Caco-2 (cell line): ENCODE data around the gene MARCKS. TPM values are rescaled to one million over a fixed set of nuclear protein-coding genes. Genes with fewer than 3 reads are reported as not detected.

Source experiments
- BruUV-seq: library from RNA; stranded (reverse); fragments of 400-500 nt; replicated peaks from 2 replicates; lab custom pipeline; 2021; lab: Mats Ljungman, UMichigan
- CTCF ChIA-PET: fragments of 300-600 bp; sonication (Branson Sonifier 250); formaldehyde crosslinking; loops from one replicate; lab custom pipeline; 2022; ENCODE audit warnings: antibody characterized with exemption; lab: Charles Lee
- POLR2A ChIA-PET: fragments of 300-600 bp; sonication (Branson Sonifier 250); formaldehyde crosslinking; loops from one replicate; lab custom pipeline; 2022; ENCODE audit warnings: antibody characterized with exemption; lab: Charles Lee
- DNase-seq, 2 experiments: peaks; one replicate each; pipeline versions ENCODE4 v3.0.0 to v3.0.0-alpha.2; 2020 to 2022
- H3K27me3 ChIP-seq: replicated peaks from 2 replicates; pipeline ENCODE4 v1.6.0; 2011; ENCODE audit warnings: low read length; ENCODE audit not compliant: control insufficient read depth, insufficient read depth
- H3K36me3 ChIP-seq: 2 replicates; pipeline ENCODE4 v1.5.1; 2011; ENCODE audit warnings: low read length; ENCODE audit not compliant: control insufficient read depth, insufficient read depth
- H3K4me1 ChIP-seq: fragments of 250-450 bp; sonication (Bioruptor Pico); 2 replicates; pipeline ENCODE4 v1.5.1; 2020; ENCODE audit warnings: mild to moderate bottlenecking
- H3K4me3 ChIP-seq: 2 replicates; pipeline ENCODE4 v1.5.1; 2011; ENCODE audit warnings: low read depth, mild to moderate bottlenecking, control low read depth, low read length
- H3K9me3 ChIP-seq: fragments of 250-450 bp; sonication (Bioruptor Pico); 2 replicates; pipeline ENCODE4 v1.5.1; 2020; ENCODE audit warnings: mild to moderate bottlenecking, moderate library complexity
- H3K27ac Mint-ChIP-seq: one replicate; pipeline ENCODE4 v1.8.0; 2022; ENCODE audit warnings: mixed read lengths; ENCODE audit not compliant: unreplicated experiment
- H3K27me3 Mint-ChIP-seq: one replicate; pipeline ENCODE4 v1.8.0; 2022; ENCODE audit warnings: mixed read lengths; ENCODE audit not compliant: insufficient read depth, unreplicated experiment
- H3K36me3 Mint-ChIP-seq: one replicate; pipeline ENCODE4 v1.8.0; 2022; ENCODE audit warnings: mild to moderate bottlenecking, mixed read lengths; ENCODE audit not compliant: insufficient read depth, unreplicated experiment
- H3K4me1 Mint-ChIP-seq: one replicate; pipeline ENCODE4 v1.8.0; 2022; ENCODE audit warnings: low read depth, mixed read lengths; ENCODE audit not compliant: unreplicated experiment
- H3K4me3 Mint-ChIP-seq: one replicate; pipeline ENCODE4 v1.8.0; 2022; ENCODE audit warnings: mild to moderate bottlenecking, moderate library complexity, mixed read lengths; ENCODE audit not compliant: unreplicated experiment
- H3K9me3 Mint-ChIP-seq: one replicate; pipeline ENCODE4 v1.8.0; 2022; ENCODE audit warnings: mixed read lengths; ENCODE audit not compliant: unreplicated experiment
- CTCF ChIP-seq, 2 experiments: fragments of 200-600 bp in 1 of 2; IDR thresholded peaks; 1 replicate in 1 of 2; 2 replicates in 1 of 2; pipeline versions ENCODE4 v1.5.1 to v1.8.0; 2011 to 2022; ENCODE audit warnings: antibody characterized with exemption in 1 of 2, control low read depth in 1 of 2, inconsistent platforms in 1 of 2, low read depth in 1 of 2, low read length in 1 of 2, mild to moderate bottlenecking in 1 of 2, moderate library complexity in 1 of 2; ENCODE audit not compliant: insufficient read depth in 1 of 2, severe bottlenecking in 1 of 2, unreplicated experiment in 1 of 2
- intact Hi-C: fragments of 100-400 bp; cut with micrococcal nuclease; formaldehyde crosslinking; loops from one replicate; pipeline ENCODE4 v1.10.0; 2022; ENCODE audit not compliant: unreplicated experiment
- total RNA-seq: library from RNA; stranded (reverse); gene quantifications from 2 replicates; pipeline ENCODE4 v1.2.3, GENCODE V29; 2022

Gene MARCKS
- total RNA-seq, 1 experiment from 2014 or later = 153 TPM

GRCh38 chr6:113903666-113904330 is 46.7 kb downstream of the MARCKS start:
- no TSS peak for BruUV-seq
- no peak overlapping the region for H3K4me3 Mint-ChIP-seq
- H3K4me3 ChIP-seq = no peak overlapping the region

GRCh38 chr6:113907102-113907815 is 50.1 kb downstream of the MARCKS start:
- H3K27ac Mint-ChIP-seq = no peak overlapping the region
- ChIA-PET POLR2A (no interaction called here), CTCF (interaction anchor here (0.6 kb wide), 1 partner anchor 49 kb away, joined by 3 read pairs; no protein-coding TSS in a partner anchor)
- no peak for TF ChIP-seq CTCF (IDR thresholded peaks at IDR 0.05; ENCODE audit: insufficient read depth in 1 of 2, low read depth in 1 of 2, low read length in 1 of 2, severe bottlenecking in 1 of 2, unreplicated experiment in 1 of 2)
- no peaks in the 10 kb centered on the region for H3K9me3 Mint-ChIP-seq
- no peaks in the 10 kb centered on the region for H3K9me3 ChIP-seq
- H3K4me3 ChIP-seq = no peak overlapping the region
- intact Hi-C loops = loop anchor here (10.0 kb wide), 1 partner anchor 772 kb away; no protein-coding TSS in a partner anchor
- BruUV-seq = no TSS peak
- H3K27me3 Mint-ChIP-seq = no peaks in the 10 kb centered on the region
- H3K4me1 Mint-ChIP-seq = peaks cover 8% of the 10 kb centered on the region
- peaks cover 5% of the 10 kb centered on the region; the same call in 1 of the 2 replicates for H3K4me1 ChIP-seq
- no peaks in the 10 kb centered on the region for H3K36me3 ChIP-seq
- DNase-seq = no peak
- H3K4me3 Mint-ChIP-seq = no peak overlapping the region
- H3K36me3 Mint-ChIP-seq = peaks cover 4% of the 10 kb centered on the region
- H3K27me3 ChIP-seq = no peaks in the 10 kb centered on the region

More at GRCh38 chr6:113903666-113904330, 46.7 kb downstream of the MARCKS start:
- Histone ChIP-seq H3K9me3 (no peaks in the 10 kb centered on the region), H3K4me1 (peaks cover 6% of the 10 kb centered on the region; the same call in 1 of the 2 replicates), H3K27me3 (no peaks in the 10 kb centered on the region), H3K36me3 (no peaks in the 10 kb centered on the region)
- Mint-ChIP-seq H3K27ac (no peak overlapping the region), H3K4me1 (peaks cover 4% of the 10 kb centered on the region), H3K27me3 (no peaks in the 10 kb centered on the region), H3K36me3 (peaks cover 1% of the 10 kb centered on the region), H3K9me3 (peaks cover 9% of the 10 kb centered on the region)
- no peak for DNase-seq
- no peak for TF ChIP-seq CTCF (IDR thresholded peaks at IDR 0.05; ENCODE audit: insufficient read depth in 1 of 2, low read depth in 1 of 2, low read length in 1 of 2, severe bottlenecking in 1 of 2, unreplicated experiment in 1 of 2)
- intact Hi-C loops = loop anchor here (10.0 kb wide), 1 partner anchor 769 kb away; no protein-coding TSS in a partner anchor
- POLR2A ChIA-PET = no interaction called here
- CTCF ChIA-PET = no interaction called here

GRCh38 chr6:113908801-113909200 is 51.7 kb downstream of the MARCKS start:
- Mint-ChIP-seq H3K4me3 (no peak overlapping the region), H3K4me1 (peaks cover 8% of the 10 kb centered on the region), H3K27ac (no peak overlapping the region), H3K27me3 (no peaks in the 10 kb centered on the region), H3K36me3 (peaks cover 4% of the 10 kb centered on the region), H3K9me3 (no peaks in the 10 kb centered on the region)
- Histone ChIP-seq H3K4me3 (no peak overlapping the region), H3K9me3 (no peaks in the 10 kb centered on the region), H3K4me1 (peaks cover 5% of the 10 kb centered on the region; the same call in 1 of the 2 replicates), H3K36me3 (no peaks in the 10 kb centered on the region), H3K27me3 (no peaks in the 10 kb centered on the region)
- DNase-seq = no peak
- intact Hi-C loops = loop anchor here (1.0 to 10.0 kb wide), 3 partner anchors 774 to 1128 kb away; no protein-coding TSS in a partner anchor
- CTCF ChIA-PET = interaction anchor here (1.0 to 1.6 kb wide), 5 partner anchors 29 to 1029 kb away, joined by 3 to 12 read pairs (median 4); no protein-coding TSS in a partner anchor
- no peak for TF ChIP-seq CTCF (IDR thresholded peaks at IDR 0.05; ENCODE audit: insufficient read depth in 1 of 2, low read depth in 1 of 2, low read length in 1 of 2, severe bottlenecking in 1 of 2, unreplicated experiment in 1 of 2)
- no TSS peak for BruUV-seq
- POLR2A ChIA-PET = no interaction called here
